Stimulated activated CD8-positive, alpha-beta memory T cell treated with anti-CD3 and anti-CD28 coated beads, Interleukin-12 subunit alpha, Interleukin-12 subunit beta, amount 100 ng/mL, for 24 hours (primary cell): ENCODE data around the gene ACAP3.
"Not testable (repeated sequence)": the region's sequence is repeated elsewhere in the genome, so short reads cannot be mapped to it uniquely, and the experiment has no call there.

Source experiments
- DNase-seq: peaks from one replicate; pipeline ENCODE4 v3.0.0-alpha.2; 2020; ENCODE audit errors: extremely low read depth

The ACAP3 gene

DNA sequence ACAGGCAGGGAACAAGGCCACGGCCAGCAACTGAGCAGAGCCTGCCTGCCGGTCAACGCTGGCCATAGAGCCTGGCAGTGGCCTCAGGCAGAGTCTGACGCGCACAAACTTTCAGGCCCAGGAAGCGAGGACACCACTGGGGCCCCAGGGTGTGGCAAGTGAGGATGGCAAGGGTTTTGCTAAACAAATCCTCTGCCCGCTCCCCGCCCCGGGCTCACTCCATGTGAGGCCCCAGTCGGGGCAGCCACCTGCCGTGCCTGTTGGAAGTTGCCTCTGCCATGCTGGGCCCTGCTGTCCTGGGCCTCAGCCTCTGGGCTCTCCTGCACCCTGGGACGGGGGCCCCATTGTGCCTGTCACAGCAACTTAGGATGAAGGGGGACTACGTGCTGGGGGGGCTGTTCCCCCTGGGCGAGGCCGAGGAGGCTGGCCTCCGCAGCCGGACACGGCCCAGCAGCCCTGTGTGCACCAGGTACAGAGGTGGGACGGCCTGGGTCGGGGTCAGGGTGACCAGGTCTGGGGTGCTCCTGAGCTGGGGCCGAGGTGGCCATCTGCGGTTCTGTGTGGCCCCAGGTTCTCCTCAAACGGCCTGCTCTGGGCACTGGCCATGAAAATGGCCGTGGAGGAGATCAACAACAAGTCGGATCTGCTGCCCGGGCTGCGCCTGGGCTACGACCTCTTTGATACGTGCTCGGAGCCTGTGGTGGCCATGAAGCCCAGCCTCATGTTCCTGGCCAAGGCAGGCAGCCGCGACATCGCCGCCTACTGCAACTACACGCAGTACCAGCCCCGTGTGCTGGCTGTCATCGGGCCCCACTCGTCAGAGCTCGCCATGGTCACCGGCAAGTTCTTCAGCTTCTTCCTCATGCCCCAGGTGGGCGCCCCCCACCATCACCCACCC lies 23.6 kb upstream of the ACAP3 start, which contains the start of gene TAS1R3:
Gene TAS1R3 (plus strand): TSS at position 213 of the 898 bp plus-strand sequence. CDS start 66 bp downstream, at position 279.
- no peak for DNase-seq

GRCh38 chr1:1330366-1331067 lies 22.8 kb upstream of the ACAP3 start:
- DNase-seq: no peak

GRCh38 chr1:1329304-1330210 lies 21.8 kb upstream of the ACAP3 start:
- DNase-seq: no peak

DNA sequence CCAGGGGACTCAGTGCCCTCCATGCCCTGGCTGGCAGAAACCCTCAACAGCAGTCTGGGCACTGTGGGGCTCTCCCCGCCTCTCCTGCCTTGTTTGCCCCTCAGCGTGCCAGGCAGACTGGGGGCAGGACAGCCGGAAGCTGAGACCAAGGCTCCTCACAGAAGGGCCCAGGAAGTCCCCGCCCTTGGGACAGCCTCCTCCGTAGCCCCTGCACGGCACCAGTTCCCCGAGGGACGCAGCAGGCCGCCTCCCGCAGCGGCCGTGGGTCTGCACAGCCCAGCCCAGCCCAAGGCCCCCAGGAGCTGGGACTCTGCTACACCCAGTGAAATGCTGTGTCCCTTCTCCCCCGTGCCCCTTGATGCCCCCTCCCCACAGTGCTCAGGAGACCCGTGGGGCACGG lies 20.5 kb upstream of the ACAP3 start:
- DNase-seq: no peak

DNA sequence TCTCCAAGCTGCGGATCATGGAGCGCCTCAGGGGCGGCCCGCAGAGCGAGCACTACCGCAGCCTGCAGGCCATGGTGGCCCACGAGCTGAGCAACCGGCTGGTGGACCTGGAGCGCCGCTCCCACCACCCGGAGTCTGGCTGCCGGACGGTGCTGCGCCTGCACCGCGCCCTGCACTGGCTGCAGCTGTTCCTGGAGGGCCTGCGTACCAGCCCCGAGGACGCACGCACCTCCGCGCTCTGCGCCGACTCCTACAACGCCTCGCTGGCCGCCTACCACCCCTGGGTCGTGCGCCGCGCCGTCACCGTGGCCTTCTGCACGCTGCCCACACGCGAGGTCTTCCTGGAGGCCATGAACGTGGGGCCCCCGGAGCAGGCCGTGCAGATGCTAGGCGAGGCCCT lies 19.6 kb upstream of the ACAP3 start:
- no peak for DNase-seq

GRCh38 chr1:1326075-1326605 lies 18.4 kb upstream of the ACAP3 start:
- DNase-seq: no peak

GRCh38 chr1:1325288-1326074 lies 17.8 kb upstream of the ACAP3 start:
- DNase-seq: no peak

DNA sequence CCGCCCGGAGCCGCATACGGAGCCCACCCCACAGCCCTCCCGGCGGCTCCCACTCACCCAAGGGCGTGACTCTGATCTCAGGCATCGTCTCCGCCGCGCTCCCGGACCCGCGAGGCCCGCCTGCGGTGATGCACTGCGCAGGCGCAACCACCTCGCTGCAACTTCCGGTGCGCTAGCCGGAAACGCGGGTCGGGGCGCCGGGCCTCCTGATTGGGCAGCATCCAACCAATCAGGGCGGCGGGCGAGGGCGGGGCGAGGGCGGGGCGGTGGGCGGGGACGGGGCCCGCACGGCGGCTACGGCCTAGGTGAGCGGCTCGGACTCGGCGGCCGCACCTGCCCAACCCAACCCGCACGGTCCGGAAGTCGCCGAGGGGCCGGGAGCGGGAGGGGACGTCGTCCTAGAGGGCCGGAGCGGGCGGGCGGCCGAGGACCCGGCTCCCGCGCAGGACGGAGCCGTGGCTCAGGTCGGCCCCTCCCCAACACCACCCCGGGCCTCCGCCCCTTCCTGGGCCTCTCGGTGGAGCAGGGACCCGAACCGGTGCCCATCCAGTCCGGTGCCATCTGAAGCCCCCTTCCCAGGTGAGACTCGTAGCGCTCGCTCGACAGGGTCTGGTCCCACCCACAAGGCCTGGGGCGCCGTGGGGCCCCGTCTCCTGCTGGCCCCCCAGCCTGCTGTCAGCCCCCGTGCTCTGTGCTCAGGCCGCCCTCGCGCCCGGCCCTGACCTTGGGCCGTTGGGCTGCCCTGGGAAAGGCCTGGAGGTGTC lies 17.0 kb upstream of the ACAP3 start, which contains the start of the genes CPTP and INTS11:
Gene CPTP (plus strand): TSS at position 279 of the 764 bp plus-strand sequence. CDS start 2,109 bp downstream, outside the sequence.
Gene INTS11 (minus strand): TSS at position 137 of the 764 bp plus-strand sequence. CDS start 52 bp downstream, at position 85.
- peak; percentile 92 for DNase-seq

DNA sequence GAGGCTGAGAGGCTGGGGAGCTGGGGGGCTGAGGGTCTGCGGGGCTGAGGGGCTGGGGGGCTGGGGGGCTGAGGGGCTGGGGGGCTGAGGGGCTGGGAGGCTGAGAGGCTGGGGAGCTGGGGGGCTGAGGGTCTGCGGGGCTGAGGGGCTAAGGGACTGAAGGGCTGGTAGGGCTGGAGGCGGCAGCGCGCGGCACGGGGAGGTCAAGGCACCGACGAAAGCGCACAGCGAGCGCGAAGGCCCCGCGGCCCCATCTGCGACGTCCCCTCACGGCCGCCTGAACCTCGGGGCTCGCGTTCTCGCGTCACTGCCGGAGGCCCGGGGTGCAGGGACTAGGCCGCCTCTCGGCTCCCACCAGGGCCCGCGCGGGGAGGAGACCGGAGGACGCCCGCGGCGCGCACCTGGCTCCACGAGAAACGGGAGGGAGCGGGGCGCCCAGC lies 16.4 kb upstream of the ACAP3 start:
- no peak for DNase-seq

DNA sequence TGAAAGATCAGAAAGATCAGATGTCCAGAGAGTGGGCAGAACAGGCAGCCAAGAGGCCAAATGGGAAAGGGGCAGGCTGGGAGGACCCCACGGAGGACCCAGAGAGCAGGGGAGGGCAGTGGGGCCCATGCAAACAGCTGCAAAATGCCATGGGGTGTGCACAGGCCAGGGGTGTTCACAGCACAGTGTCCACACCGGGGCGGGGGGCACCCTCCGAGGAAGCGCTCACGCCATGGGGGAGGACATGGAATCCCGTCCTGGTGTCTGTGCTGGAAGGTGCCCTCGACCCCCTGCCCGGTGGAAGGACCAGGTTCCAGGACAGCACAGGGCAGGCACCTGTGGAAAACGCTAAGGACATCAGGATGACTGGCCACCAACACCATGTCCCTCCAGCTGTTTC lies 15.2 kb upstream of the ACAP3 start:
- DNase-seq: no peak

- no peak for DNase-seq
Measured at GRCh38 chr1:1322418-1322817, 14.7 kb upstream of the ACAP3 start.

- no peak for DNase-seq
Measured at GRCh38 chr1:1321477-1321876, 13.7 kb upstream of the ACAP3 start.

DNA sequence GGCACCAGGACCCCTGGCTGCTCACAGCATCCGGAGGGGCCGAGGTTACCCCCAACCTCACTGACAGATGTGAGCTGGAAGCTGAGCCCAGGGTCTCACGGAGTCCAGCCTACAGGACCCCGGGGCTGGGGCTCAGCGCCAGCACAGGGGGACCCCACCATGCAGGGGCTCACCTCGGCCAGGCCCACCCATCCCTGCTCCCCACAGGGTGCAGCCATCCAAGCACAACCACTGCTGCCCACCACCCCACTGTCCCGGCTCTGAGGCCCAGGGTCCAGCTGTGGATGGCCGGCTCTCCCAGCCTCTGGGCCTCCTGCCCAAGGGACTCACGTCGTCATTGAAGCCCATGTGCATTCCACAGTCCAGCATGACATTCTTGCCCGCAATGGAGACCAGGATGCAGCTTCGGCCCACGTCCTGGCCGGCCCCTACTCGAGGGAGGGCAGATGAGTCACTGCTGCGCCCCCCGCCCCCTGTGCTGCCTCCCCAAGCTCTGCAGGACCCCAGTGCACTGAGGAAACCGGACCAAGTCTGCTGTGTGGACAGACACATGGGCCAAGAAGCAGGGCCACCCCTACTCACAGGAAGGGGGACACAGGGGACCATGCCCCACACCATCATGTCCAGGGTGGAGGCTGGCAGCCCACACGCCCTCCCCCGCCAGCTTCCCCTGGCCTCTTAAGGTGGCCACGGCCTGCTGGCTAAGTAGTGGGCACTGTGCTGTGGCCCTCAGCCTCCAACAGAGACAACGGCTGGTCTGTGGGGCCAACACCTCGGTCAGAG lies 13.1 kb upstream of the ACAP3 start:
- DNase-seq: no peak

GRCh38 chr1:1319646-1319941 lies 11.9 kb upstream of the ACAP3 start:
- DNase-seq: no peak

DNA sequence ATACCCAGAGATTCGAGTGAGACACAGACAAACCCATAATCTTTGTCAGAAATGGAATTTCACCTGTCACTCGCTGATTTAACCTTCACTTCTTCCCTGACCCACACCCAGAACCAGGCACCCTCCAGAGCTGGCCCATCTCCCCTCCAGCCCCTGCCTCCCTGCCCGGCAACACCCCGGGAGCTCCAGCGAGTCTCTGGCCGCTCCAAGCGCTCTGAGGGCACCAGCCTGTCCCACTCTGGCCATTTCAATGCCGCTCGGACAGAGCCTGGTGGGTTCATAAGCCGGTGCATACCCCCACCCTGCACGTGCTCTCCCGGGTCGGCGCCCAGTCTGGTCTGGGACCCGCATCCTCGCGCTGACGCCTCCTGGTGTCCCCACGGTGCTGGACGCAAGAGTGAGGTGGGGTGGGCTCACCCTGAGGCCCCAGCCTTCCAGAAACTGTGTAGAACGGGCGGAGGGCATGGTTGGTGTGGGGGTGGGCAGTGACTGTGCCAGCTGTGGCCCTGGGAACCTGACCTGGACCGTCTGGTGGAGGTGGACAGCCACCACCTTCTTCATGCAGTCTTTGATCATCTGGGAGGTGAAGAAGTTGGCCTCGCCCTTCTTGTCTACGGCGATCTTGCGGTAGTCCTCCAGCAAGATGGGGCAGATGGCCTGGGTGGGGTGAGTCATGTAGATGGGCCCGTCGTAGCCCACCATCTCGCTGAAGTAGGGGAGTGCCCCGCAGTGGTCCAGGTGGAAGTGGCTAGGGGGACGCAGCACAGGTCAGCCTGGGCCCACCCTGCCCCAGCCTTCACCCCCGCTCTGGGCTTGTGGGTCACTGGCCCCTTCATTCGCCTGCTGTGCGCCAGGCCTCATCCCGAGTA lies 11.3 kb upstream of the ACAP3 start:
- no peak for DNase-seq

DNA sequence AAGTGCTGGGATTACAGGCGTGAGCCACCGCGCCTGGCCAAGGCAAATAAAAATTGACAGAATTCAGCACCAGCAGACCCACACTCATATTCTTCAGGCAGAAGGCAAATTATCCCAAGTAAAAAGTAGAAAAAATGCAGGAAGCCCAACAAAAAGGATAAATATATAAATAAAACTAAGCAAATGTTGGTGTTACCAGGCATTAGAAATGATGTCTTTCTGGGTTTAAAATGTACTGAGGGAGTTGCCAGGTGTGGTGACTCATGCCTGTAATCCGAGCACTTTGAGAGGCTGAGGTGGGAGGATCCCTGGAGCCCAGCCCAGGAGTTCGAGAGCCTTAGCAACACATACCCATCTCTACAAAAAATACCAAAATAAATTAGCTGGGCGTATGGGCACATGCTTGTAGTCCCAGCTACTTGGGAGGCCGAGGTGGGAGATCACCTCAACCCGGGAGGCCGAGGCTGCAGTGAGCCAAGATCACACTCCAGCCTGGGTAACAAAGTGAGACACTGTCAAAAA lies 10.5 kb upstream of the ACAP3 start:
- DNase-seq: no peak

DNA sequence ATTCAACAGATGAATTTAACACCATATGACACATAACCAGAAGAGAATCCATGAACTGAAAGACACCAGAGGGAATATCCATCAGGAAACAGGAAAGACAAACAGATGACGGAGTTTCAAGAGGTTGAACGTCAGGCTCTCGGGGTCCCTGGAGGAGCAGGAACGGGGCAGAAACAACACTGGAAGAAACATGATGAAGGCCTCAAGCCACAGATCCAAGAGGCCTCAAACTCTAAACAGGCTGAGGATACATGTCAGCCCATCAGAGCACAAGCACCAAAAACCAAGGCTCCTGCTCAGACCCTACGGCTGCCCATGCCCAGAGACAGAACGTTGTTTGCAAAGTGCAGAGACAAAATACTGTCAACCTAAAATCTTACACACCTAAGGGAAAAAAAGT lies 9.7 kb upstream of the ACAP3 start:
- DNase-seq: no peak

DNA sequence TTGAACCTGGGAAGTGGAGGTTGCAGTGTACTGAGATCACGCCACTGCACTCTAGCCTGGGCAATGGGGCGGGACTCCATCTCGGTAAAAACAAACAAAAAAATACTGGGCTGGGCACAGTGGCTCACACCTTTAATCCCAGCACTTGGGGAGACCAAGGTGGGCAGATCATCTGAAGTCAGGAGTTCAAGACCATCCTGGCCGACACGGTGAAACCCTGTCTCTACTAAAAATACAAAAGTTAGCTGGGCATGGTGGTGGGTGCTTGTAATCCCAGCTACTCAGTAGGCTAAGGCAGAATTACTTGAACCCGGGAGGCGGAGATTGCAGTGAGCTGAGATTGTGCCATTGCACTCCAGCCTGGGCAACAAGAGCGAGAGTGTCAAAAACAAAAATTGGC lies 8.5 kb upstream of the ACAP3 start:
- not testable (repeated sequence) for DNase-seq
